Natural killer cell treated with Interleukin-12 subunit alpha and Interleukin-12 subunit beta and Interleukin-15 and Interleukin-18, amount 100 ng/mL, for 72 hours (primary cell): ENCODE results near the gene INPP5K. TPM values are rescaled to one million over a fixed set of nuclear protein-coding genes. Genes with fewer than 3 reads are reported as not detected.
"Not testable (repeated sequence)": the region's sequence is repeated elsewhere in the genome, so short reads cannot be mapped to it uniquely, and the experiment has no call there.

Source experiments
- ATAC-seq, 2 donors: fragments of 150-1000 bp; cut with Tn5 transposase in 1 of 2; sonication (Bioruptor Pico), chemical (Tn5 transposase) in 1 of 2; 2 replicates each; pipeline ENCODE4 v1.10.0; 2021
- DNase-seq: peaks from one replicate; pipeline ENCODE4 v3.0.0; 2022; ENCODE audit warnings: low spot score
- H3K27ac Mint-ChIP-seq, 2 donors: 1 replicate in 1 of 2; 2 replicates in 1 of 2; pipeline ENCODE4 v1.8.0; 2022; ENCODE audit warnings: mixed read lengths in 2 of 2, mild to moderate bottlenecking in 1 of 2, moderate library complexity in 1 of 2
- H3K27me3 Mint-ChIP-seq, 2 donors: 1 replicate in 1 of 2; 2 replicates in 1 of 2; pipeline ENCODE4 v1.8.0; 2022; ENCODE audit warnings: mixed read lengths in 2 of 2
- H3K36me3 Mint-ChIP-seq: one replicate; pipeline ENCODE4 v1.8.0; 2022; ENCODE audit warnings: mixed read lengths
- H3K4me1 Mint-ChIP-seq, 2 donors: 1 replicate in 1 of 2; 2 replicates in 1 of 2; pipeline ENCODE4 v1.8.0; 2022; ENCODE audit warnings: low read depth in 2 of 2, mixed read lengths in 2 of 2, mild to moderate bottlenecking in 1 of 2
- H3K4me3 Mint-ChIP-seq: one replicate; pipeline ENCODE4 v1.8.0; 2022; ENCODE audit warnings: mixed read lengths
- H3K9me3 Mint-ChIP-seq: 2 replicates; pipeline ENCODE4 v1.8.0; 2022; ENCODE audit warnings: mixed read lengths
- total RNA-seq, 2 donors: library from RNA; stranded (reverse); gene quantifications; one replicate each; pipeline ENCODE4 v1.2.3, GENCODE V29; 2022

INPP5K gene
- total RNA-seq, 2 donors from 2014 or later: 34.9 to 43.8 TPM

DNA sequence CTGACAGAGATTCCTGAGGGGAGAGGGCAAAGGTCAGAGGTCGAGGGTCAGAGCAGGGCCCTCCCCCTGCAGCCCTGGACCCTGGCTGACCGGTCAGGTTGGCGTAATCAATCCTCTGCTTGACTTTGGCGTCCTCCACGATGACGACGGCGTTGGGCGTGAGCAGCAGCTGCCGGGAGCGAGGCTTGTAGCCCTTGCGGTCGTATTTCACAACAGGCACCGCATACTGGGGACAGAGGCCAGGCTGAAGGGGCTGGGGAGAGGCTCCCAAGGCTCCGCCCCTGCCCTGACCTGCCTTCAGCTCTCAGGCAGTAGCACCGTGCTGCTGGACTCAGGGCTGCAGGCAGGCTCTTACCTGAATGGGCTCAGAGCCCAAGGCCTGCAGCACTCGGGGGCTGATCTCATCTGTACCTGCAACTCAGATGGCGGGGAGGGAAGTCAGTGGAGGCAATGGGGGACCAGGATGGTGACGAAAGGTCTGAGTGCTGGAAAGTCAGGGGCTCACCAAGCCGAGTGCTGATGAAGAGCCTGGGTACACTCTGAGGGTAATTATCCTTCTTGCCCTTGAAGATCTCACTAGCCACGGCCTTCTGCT lies 48.4 kb downstream of the INPP5K start:
- Mint-ChIP-seq H3K9me3 (no peaks in the 10 kb centered on the region), H3K27ac (no peak overlapping the region), H3K4me3 (no peak overlapping the region), H3K27me3 (peaks cover 0 to 41% of the 10 kb centered on the region in 2 donors), H3K36me3 (peaks cover 8% of the 10 kb centered on the region), H3K4me1 (peaks cover 6 to 9% of the 10 kb centered on the region in 2 donors)
- DNase-seq (no peak), ATAC-seq (no peak)

DNA sequence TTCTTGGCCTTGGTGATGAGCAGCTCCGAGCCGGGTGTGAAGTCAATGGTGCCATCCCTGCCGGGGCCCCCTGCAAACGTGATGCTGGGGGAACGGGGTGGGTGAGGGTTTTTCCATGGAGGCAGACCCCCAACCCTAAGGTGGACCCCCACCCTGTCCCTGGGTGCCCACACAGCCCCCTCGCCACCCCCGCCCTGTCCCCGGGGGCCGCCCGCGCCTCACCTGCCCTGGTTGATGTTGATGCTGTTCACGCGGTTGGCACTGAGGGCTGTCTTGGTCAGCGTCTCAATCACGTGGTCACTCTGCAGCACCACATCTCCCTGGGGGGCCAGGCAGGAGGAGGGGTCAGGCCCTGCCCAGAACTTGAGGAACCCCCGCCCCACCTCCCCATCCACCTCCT lies 49.2 kb downstream of the INPP5K start:
- Mint-ChIP-seq H3K4me1 (peaks cover 13 to 14% of the 10 kb centered on the region in 2 donors), H3K27ac (no peak overlapping the region)

DNA sequence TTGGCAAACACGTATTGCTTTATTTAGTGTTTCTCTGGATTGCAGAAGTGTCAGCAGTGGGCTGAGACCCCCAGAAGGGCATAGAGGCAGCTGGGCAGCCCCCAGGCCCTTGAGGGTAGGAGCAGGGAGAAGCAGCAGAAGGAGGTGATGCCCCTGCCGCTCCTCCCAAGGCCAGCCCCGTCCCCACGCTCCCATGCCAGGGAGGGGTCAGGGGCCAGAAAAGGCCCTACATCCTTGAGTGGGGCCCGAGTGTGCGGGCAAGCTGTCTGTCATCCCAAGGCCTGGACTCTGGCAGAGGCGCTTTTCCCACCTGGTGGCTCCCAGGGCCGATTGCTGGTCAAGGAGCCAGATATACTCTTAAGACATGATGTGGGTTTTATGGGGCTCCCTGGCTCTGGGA lies 52.2 kb downstream of the INPP5K start:
- Mint-ChIP-seq H3K9me3 (no peaks in the 10 kb centered on the region), H3K4me1 (peaks cover 20 to 24% of the 10 kb centered on the region in 2 donors), H3K36me3 (peaks cover 6% of the 10 kb centered on the region), H3K27me3 (peaks cover 8 to 33% of the 10 kb centered on the region in 2 donors), H3K4me3 (no peak overlapping the region), H3K27ac (no peak overlapping the region)
- DNase-seq: no peak
- no peak for ATAC-seq

More for the DNA sequence above, 49.2 kb downstream of the INPP5K start:
- no peak for DNase-seq
- Mint-ChIP-seq H3K27me3 (peaks cover 0 to 34% of the 10 kb centered on the region in 2 donors), H3K9me3 (no peaks in the 10 kb centered on the region), H3K4me3 (no peak overlapping the region), H3K36me3 (peaks cover 8% of the 10 kb centered on the region)
- ATAC-seq: no peak

DNA sequence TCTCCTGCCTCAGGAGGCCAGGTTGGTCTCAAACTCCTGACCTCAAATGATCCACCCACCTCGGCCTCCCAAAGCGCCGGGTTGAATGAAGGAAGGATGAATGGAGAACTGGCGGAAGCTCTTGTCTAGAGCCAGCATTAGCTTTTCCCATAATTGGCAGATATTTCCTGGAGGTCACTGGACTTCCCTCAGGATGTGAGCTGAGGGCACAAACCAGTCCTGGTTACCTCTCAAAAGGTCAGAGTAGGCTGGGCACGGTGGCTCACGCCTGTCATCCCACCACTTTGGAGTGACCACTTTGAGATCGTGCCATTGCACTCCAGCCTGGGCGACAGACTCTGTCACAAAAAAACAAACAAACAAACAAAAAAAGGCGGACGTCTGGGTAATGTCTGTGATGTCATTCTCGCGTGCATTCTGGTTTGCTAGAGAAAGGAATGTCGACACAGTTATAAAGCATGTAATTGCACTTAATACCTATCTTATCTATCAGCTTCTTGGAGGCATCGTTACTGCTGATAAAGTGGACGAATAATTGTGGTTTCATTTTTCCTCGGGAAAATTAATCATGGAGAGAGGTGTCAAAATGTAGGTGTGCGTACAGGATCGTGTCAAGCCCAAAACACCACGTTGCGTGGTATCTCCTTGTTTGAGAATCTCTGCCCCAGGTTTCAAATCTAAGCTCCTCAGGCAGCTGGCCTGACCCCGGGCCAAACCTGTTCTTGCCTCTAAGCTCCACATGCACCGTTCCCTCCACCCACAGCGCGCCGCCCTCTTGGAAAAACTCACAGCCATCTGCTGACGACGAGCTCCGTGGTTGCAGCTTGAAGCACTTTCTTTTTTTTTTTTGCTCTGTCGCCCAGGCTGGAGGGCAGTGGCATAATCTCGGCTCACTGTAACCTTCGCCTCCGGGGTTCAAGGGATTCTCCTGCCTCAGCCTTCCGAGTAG lies 54.0 kb downstream of the INPP5K start:
- H3K27ac Mint-ChIP-seq: peak overlapping the region; percentile 68
- no peak for ATAC-seq
- no peaks in the 10 kb centered on the region for H3K36me3 Mint-ChIP-seq
- H3K4me3 Mint-ChIP-seq: peak overlapping the region; percentile 65
- no peaks in the 10 kb centered on the region for H3K9me3 Mint-ChIP-seq
- peaks cover 20 to 24% of the 10 kb centered on the region in 2 donors for H3K4me1 Mint-ChIP-seq
- peaks cover 8 to 28% of the 10 kb centered on the region in 2 donors for H3K27me3 Mint-ChIP-seq
- no peak for DNase-seq

DNA sequence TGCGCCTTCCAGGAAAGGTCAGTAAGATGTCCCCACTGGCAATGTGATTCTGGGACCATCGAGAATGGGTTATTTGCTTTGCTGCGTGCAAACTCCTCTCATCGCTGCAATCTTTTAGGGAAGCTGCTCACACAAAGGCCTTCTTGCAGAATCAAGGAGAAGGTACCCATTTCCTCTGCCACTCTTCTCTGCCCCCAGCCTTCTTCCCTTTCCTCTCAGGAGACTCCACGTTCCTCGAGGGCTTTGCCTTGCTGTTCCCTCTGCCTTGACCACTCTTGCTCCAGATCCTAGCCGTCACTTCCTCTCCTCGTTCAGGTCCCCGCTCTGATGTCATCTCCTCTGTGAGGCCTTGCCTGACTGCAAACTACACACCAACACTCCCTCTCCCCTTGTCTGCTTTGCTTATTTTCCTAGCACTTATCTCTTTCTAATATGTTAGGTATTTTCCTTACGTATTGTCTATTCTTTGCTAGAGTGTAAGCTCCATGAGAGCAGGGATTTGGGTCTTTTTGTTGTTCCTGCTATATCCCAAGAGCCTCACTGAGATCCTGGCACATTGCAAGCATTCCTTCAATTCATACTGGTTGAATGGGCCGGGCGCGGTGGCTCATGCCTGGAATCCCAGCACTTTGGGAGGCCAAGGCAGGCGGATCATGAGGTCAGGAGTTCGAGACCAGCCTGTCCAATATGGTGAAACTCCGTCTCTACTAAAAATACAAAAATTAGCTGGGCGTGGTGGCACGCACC lies 55.0 kb downstream of the INPP5K start:
- Mint-ChIP-seq H3K27ac (no peak overlapping the region), H3K36me3 (no peaks in the 10 kb centered on the region), H3K4me3 (no peak overlapping the region), H3K4me1 (peaks cover 25 to 27% of the 10 kb centered on the region in 2 donors), H3K27me3 (peaks cover 8 to 31% of the 10 kb centered on the region in 2 donors), H3K9me3 (no peaks in the 10 kb centered on the region)
- no peak for ATAC-seq
- DNase-seq: no peak

DNA sequence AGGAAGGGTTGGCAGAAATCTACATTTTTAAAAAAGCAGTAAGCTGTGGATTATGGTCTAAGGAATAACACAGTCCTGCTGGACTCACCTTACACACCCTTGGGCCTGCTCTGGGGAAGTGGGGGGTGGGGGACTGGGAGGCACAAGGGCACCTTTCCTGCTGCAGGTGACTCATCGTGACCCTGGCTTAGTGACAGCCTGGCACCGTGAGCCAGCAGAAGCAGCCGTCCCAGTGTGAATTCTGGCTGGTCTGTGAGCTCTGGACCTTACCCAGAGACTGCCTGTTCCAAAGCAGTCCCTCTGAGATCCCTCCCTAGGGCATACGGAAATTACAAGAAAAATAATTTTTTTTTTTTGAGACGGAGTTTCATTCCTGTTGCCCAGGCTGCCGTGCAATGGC lies 56.2 kb downstream of the INPP5K start:
- Mint-ChIP-seq H3K4me3 (no peak overlapping the region), H3K36me3 (no peaks in the 10 kb centered on the region), H3K9me3 (no peaks in the 10 kb centered on the region), H3K27ac (peak overlapping the region in 1 of 2 donors; percentile 19), H3K4me1 (peaks cover 26 to 27% of the 10 kb centered on the region in 2 donors), H3K27me3 (peaks cover 8 to 28% of the 10 kb centered on the region in 2 donors)
- DNase-seq: no peak
- no peak for ATAC-seq

DNA sequence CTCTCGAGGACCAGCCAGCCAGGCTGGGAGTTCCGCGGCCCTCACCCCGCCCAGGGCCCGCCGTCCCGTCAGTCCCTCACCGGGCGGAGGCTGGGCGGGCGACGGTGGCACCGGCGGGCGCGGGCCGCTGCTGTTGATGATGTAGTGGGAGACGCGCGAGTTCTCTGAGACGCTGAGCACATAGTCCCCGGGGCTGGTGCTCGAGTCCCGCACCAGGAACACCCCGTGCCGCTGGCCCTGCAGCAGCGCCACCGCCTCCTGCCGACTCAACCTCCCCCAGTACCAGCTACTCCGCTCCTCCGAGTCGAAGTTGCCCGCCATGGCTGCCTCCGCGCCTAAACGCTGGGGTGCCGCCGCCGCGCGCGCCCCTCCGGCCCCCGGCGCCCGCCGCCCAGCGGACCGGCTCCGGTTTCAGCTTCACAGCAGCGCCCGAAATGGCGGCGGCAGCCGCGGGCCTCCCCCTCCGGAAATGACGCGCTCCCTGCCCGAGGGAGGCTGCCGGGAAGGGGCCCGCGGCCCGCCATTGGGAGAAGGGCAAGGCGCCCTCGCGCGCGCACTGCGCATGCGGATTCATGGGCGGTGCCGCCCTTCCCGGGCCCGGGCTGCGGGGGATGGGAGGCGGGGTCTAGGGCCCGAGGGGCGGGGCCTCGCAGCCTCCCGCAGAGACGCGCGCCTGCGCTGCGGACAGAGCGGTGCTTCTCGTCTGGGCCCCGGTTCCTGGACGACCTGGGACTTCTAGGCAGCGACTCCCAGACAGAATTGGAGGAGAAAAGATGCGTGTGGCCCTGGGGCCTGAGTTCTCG lies 60.4 kb downstream of the INPP5K start, which contains the start of gene CRK:
CRK (minus strand) TSS at position 436 of the 803 bp plus-strand sequence; CDS start at position 321, 115 bp downstream.
- Mint-ChIP-seq H3K4me1 (peaks cover 26 to 29% of the 10 kb centered on the region in 2 donors), H3K36me3 (no peaks in the 10 kb centered on the region), H3K4me3 (peak within 1 kb of the TSS; percentile 92), H3K27ac (peak within 1 kb of the TSS; percentile 55 to 82), H3K9me3 (no peaks in the 10 kb centered on the region), H3K27me3 (peaks cover 8 to 10% of the 10 kb centered on the region in 2 donors)
- DNase-seq (peak; percentile 99), ATAC-seq (peak; percentile 98 to 99)

DNA sequence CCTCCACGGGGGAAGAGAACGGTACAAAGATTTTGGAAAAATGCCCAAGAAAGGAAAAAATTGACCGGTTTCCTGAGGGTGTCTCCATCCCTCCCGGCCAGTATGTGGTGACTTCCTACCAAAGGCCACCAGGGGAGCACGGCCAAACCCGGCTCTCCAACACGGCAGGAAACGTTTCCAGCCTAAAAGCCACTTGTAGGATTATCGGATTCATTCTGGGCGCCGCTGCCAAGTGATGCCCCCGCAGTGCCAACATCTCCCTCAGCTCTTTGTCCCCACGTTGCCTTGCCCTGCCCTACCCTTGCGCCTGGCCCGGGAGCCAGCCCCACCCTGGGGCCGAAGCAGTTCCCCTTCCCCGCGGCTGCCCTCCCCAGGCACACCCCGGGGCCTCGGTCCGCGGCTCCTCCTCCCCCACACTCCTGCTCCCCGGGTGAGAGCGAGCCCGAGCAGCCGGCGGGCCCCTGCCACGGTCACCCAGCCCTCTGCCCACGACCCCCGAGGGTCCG lies 61.1 kb downstream of the INPP5K start:
- Mint-ChIP-seq H3K4me3 (peak overlapping the region; percentile 92), H3K9me3 (no peaks in the 10 kb centered on the region), H3K27me3 (peaks cover 8 to 10% of the 10 kb centered on the region in 2 donors), H3K4me1 (peaks cover 26 to 29% of the 10 kb centered on the region in 2 donors), H3K27ac (peak overlapping the region; percentile 40 to 82), H3K36me3 (no peaks in the 10 kb centered on the region)
- peak; percentile 67 for DNase-seq
- peak; percentile 26 to 47 for ATAC-seq

DNA sequence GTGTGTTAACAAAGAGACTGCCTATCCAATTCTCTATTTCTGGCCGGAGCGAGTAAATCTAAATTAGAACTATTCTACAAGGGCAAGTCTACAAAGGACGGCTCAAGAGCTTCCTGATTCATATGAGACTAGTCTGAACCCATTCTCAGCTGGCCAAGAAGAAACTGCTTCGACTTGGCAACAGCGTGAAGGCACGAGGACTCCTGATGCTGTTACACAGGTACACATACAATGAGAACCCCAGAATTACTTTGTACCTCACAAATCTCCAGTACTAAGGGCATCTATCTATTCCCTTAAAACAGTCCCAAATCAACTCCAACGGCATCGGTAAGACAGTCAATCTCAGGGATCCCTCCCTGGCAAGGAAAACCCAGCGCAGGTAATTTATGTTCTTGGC lies 61.9 kb downstream of the INPP5K start:
- ATAC-seq: no peak
- H3K27me3 Mint-ChIP-seq: peaks cover 2 to 5% of the 10 kb centered on the region in 2 donors
- H3K9me3 Mint-ChIP-seq: no peaks in the 10 kb centered on the region
- no peaks in the 10 kb centered on the region for H3K36me3 Mint-ChIP-seq
- H3K27ac Mint-ChIP-seq: peak overlapping the region; percentile 40 to 82
- peak overlapping the region; percentile 92 for H3K4me3 Mint-ChIP-seq
- H3K4me1 Mint-ChIP-seq: peaks cover 27 to 29% of the 10 kb centered on the region in 2 donors
- no peak for DNase-seq

DNA sequence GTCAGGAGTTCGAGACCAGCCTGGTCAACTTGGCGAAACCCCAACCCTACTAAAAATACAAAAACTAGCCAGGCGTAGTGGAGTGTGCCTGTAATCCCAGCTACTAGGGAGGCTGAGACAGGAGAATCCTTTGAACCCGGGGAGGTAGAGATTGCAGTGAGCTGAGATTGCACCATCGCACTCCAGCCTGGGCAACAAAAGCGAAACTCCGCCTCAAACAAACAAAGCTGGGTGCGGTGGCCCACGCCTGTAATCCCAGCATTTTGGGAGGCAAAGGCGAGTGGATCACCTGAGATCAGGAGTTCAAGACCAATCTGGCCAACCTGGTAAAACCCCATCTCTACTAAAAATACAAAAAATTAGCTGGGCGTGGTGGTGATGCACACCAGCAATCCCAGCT lies 62.7 kb downstream of the INPP5K start:
- ATAC-seq, DNase-seq, H3K27me3 Mint-ChIP-seq, H3K36me3 Mint-ChIP-seq, H3K27ac Mint-ChIP-seq, H3K9me3 Mint-ChIP-seq: not testable (repeated sequence)
- Mint-ChIP-seq H3K4me1 (peaks cover 36 to 37% of the 10 kb centered on the region in 2 donors), H3K4me3 (peak overlapping the region; percentile 92)

DNA sequence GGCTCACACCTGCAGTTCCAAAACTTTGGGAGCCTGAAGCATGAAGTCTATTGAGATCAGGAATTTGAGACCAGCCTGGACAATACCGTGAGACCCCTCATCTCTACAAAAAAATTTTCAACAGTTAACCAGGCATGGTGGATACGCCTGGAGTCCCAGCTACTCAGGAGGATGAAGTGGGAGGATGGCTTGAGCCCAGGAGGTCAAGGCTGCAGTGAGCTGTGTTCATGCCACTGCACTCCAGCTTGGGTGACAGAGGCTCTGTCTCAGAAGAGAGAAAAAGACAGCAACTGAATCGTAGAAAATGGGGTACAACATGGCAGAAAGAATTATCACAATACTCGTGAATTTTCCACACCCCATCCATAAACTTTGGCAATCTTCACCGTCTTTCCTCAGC lies 63.6 kb downstream of the INPP5K start:
- no peak overlapping the region for H3K27ac Mint-ChIP-seq
- DNase-seq (no peak), ATAC-seq (no peak)
- H3K4me3 Mint-ChIP-seq: peak overlapping the region; percentile 27
- H3K36me3 Mint-ChIP-seq: no peaks in the 10 kb centered on the region
- H3K4me1 Mint-ChIP-seq: peaks cover 36 to 37% of the 10 kb centered on the region in 2 donors
- peaks cover 0 to 5% of the 10 kb centered on the region in 2 donors for H3K27me3 Mint-ChIP-seq
- no peaks in the 10 kb centered on the region for H3K9me3 Mint-ChIP-seq

DNA sequence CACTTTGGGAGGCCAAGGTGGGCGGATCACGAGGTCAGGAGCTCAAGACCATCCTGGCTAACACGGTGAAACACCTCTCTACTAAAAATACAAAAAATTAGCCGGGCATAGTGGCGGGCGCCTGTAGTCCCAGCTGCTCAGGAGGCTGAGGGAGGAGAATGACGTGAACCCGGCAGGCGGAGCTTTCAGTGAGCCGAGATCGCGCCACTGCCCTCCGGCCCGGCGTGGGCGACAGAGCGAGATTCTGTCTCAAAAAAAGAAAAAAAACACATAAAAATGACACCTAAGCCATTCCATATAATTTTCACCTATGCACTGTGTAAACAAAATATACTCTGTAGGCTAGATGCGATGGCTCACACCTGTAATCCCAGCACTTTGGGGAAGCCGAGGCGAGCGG lies 66.2 kb downstream of the INPP5K start:
- not testable (repeated sequence) for H3K27me3 Mint-ChIP-seq, H3K9me3 Mint-ChIP-seq, H3K4me3 Mint-ChIP-seq, ATAC-seq, DNase-seq, H3K27ac Mint-ChIP-seq, H3K36me3 Mint-ChIP-seq
- H3K4me1 Mint-ChIP-seq: peaks cover 34 to 43% of the 10 kb centered on the region in 2 donors
